SU-DHL-6 (cell line): Measurements from ENCODE around the gene MYO10.

Experiments used
- H2AFZ ChIP-seq: fragments of 200-600 bp; sonication (generic); 2 replicates; pipeline ENCODE4 v1.6.1; 2014; ENCODE audit warnings: low read depth, mild to moderate bottlenecking, moderate library complexity, mixed read lengths, antibody characterized with exemption, low read length; ENCODE audit not compliant: severe bottlenecking
- H3F3A ChIP-seq: fragments of 200-600 bp; shearing (Covaris generic); 2 replicates; pipeline ENCODE4 v1.6.0; 2016; ENCODE audit warnings: antibody characterized with exemption, mild to moderate bottlenecking; ENCODE audit not compliant: insufficient read depth
- H3K27ac ChIP-seq: fragments of 200-600 bp; sonication (generic); 2 replicates; pipeline ENCODE4 v1.5.1; 2016; ENCODE audit warnings: low read depth, mild to moderate bottlenecking, low read length, moderate library complexity, mixed read lengths
- H3K27me3 ChIP-seq: fragments of 200-600 bp; sonication (generic), shearing (Covaris generic); 2 replicates; pipeline ENCODE4 v1.6.0; 2014; ENCODE audit warnings: mild to moderate bottlenecking, low read length
- H3K36me3 ChIP-seq: fragments of 200-600 bp; sonication (generic); 2 replicates; pipeline ENCODE4 v1.6.1; 2014; ENCODE audit warnings: mild to moderate bottlenecking, low read length, mixed read lengths
- H3K4me2 ChIP-seq: fragments of 300-600, 200-600 bp; shearing (Covaris generic), sonication (generic); 2 replicates; pipeline ENCODE4 v1.6.0; 2014; ENCODE audit warnings: low read length, low read depth, mild to moderate bottlenecking; ENCODE audit not compliant: poor library complexity, severe bottlenecking
- H3K4me3 ChIP-seq: fragments of 200-600 bp; sonication (generic); 2 replicates; pipeline ENCODE4 v1.5.1; 2014; ENCODE audit warnings: antibody characterized with exemption, low read length, mild to moderate bottlenecking, mixed read lengths; ENCODE audit not compliant: insufficient read depth, poor library complexity, severe bottlenecking
- H3K79me2 ChIP-seq: fragments of 200-600 bp; sonication (generic); 2 replicates; pipeline ENCODE4 v1.6.1; 2014; ENCODE audit warnings: mild to moderate bottlenecking, low read length, moderate library complexity; ENCODE audit not compliant: insufficient read depth
- H3K9ac ChIP-seq: fragments of 200-600 bp; sonication (generic); 2 replicates; pipeline ENCODE4 v1.7.0; 2014; ENCODE audit warnings: mild to moderate bottlenecking, low read length
- H3K9me2 ChIP-seq: fragments of 200-600 bp; sonication (generic); replicated peaks from 2 replicates; pipeline ENCODE4 v1.6.1; 2014; ENCODE audit warnings: low read length; ENCODE audit not compliant: insufficient read depth
- H3K9me3 ChIP-seq: fragments of 200-600 bp; sonication (generic); 2 replicates; pipeline ENCODE4 v1.6.1; 2014; ENCODE audit warnings: low read length, mixed read lengths; ENCODE audit not compliant: insufficient read depth
- H4K20me1 ChIP-seq: fragments of 200-600 bp; sonication (generic); 2 replicates; pipeline ENCODE4 v1.6.1; 2014; ENCODE audit warnings: low read depth, mild to moderate bottlenecking, antibody characterized with exemption, low read length, moderate library complexity, mixed read lengths
- CTCF ChIP-seq: fragments of 200-600 bp; sonication (generic); IDR thresholded peaks from one replicate; pipeline ENCODE4 v1.5.1; 2017; ENCODE audit warnings: antibody characterized with exemption, mild to moderate bottlenecking, low read length, moderate library complexity; ENCODE audit not compliant: insufficient read depth, poor library complexity, severe bottlenecking
- EZH2phosphoT487 ChIP-seq: fragments of 200-600 bp; sonication (generic), shearing (Covaris generic); conservative IDR thresholded peaks from 2 replicates; pipeline ENCODE4 v1.6.1; 2018; ENCODE audit warnings: mild to moderate bottlenecking, antibody characterized with exemption, low read length, moderate library complexity, mixed read lengths

MYO10 gene

GRCh38 chr5:16884595-16884994 is 51.5 kb downstream of the MYO10 start:
- Histone ChIP-seq H3K36me3 (no peaks in the 10 kb centered on the region), H3F3A (no peaks in the 10 kb centered on the region), H3K4me2 (no peak overlapping the region), H3K9ac (no peak overlapping the region), H2AFZ (no peak overlapping the region), H3K79me2 (no peaks in the 10 kb centered on the region), H4K20me1 (no peaks in the 10 kb centered on the region), H3K27ac (no peak overlapping the region), H3K9me2 (no peaks in the 10 kb centered on the region), H3K9me3 (no peaks in the 10 kb centered on the region), H3K4me3 (no peak overlapping the region), H3K27me3 (no peaks in the 10 kb centered on the region)
- no peak for TF ChIP-seq CTCF
- no peak for TF ChIP-seq EZH2phosphoT487

- Histone ChIP-seq H2AFZ (no peak overlapping the region), H3K36me3 (no peaks in the 10 kb centered on the region), H3K79me2 (no peaks in the 10 kb centered on the region), H4K20me1 (no peaks in the 10 kb centered on the region), H3F3A (no peaks in the 10 kb centered on the region), H3K27me3 (no peaks in the 10 kb centered on the region), H3K27ac (no peak overlapping the region), H3K4me3 (no peak overlapping the region), H3K9me2 (no peaks in the 10 kb centered on the region), H3K4me2 (no peak overlapping the region), H3K9me3 (no peaks in the 10 kb centered on the region), H3K9ac (no peak overlapping the region)
- TF ChIP-seq EZH2phosphoT487: no peak
Measured at GRCh38 chr5:16883806-16884205, 52.3 kb downstream of the MYO10 start.

- Histone ChIP-seq H4K20me1 (no peaks in the 10 kb centered on the region), H3K79me2 (no peaks in the 10 kb centered on the region), H3K9ac (no peak overlapping the region), H3F3A (no peaks in the 10 kb centered on the region), H3K9me2 (no peaks in the 10 kb centered on the region), H2AFZ (no peak overlapping the region), H3K27ac (no peak overlapping the region), H3K36me3 (no peaks in the 10 kb centered on the region), H3K4me3 (no peak overlapping the region), H3K4me2 (no peak overlapping the region), H3K9me3 (no peaks in the 10 kb centered on the region), H3K27me3 (no peaks in the 10 kb centered on the region)
- no peak for TF ChIP-seq EZH2phosphoT487
Measured at GRCh38 chr5:16883176-16883575, 52.9 kb downstream of the MYO10 start.

- no peaks in the 10 kb centered on the region for H3K79me2 ChIP-seq
- no peak overlapping the region for H3K4me2 ChIP-seq
- H3F3A ChIP-seq: no peaks in the 10 kb centered on the region
Measured at GRCh38 chr5:16881251-16881650, 54.8 kb downstream of the MYO10 start.

More at GRCh38 chr5:16881251-16881650, 54.8 kb downstream of the MYO10 start:
- no peaks in the 10 kb centered on the region for H3K27me3 ChIP-seq
- H3K27ac ChIP-seq: no peak overlapping the region
- H2AFZ ChIP-seq: no peak overlapping the region
- TF ChIP-seq EZH2phosphoT487: no peak
- no peak for TF ChIP-seq CTCF
- H3K9me2 ChIP-seq: no peaks in the 10 kb centered on the region
- H3K9ac ChIP-seq: no peak overlapping the region
- H3K4me3 ChIP-seq: no peak overlapping the region
- no peaks in the 10 kb centered on the region for H4K20me1 ChIP-seq
- H3K9me3 ChIP-seq: no peaks in the 10 kb centered on the region
- no peaks in the 10 kb centered on the region for H3K36me3 ChIP-seq
